SK-N-SH treated with all-trans-retinoic acid at 6 μM for 48 hours (cell line): Measurements from ENCODE around the gene DOCK4.

Experiments used
- ARNTL ChIP-seq: fragments of 450-650 bp; formaldehyde crosslinking; IDR thresholded peaks from 2 replicates; pipeline ENCODE4 v1.5.0; 2020; ENCODE audit warnings: low read depth, mild to moderate bottlenecking, moderate library complexity, borderline replicate concordance
- CSDC2 ChIP-seq: fragments of 250-450 bp; sonication (Bioruptor Pico); IDR thresholded peaks from 2 replicates; pipeline ENCODE4 v1.5.0; 2020; ENCODE audit warnings: mild to moderate bottlenecking, moderate library complexity
- ISL1 ChIP-seq: fragments of 250-450 bp; sonication (Bioruptor Pico); IDR thresholded peaks from 2 replicates; pipeline ENCODE4 v2.1.2; 2022; ENCODE audit warnings: mild to moderate bottlenecking, moderate library complexity
- PATZ1 ChIP-seq: fragments of 250-450 bp; sonication (Bioruptor Pico); IDR thresholded peaks from 2 replicates; pipeline ENCODE4 v1.8.0; 2020; ENCODE audit warnings: mild to moderate bottlenecking, moderate library complexity, borderline replicate concordance
- PPARA ChIP-seq: fragments of 250-450 bp; sonication (Bioruptor Pico); IDR thresholded peaks from 2 replicates; pipeline ENCODE4 v1.5.0; 2020; ENCODE audit warnings: mild to moderate bottlenecking, borderline replicate concordance
- RARB ChIP-seq: fragments of 250-450 bp; sonication (Bioruptor Pico); IDR thresholded peaks from 2 replicates; pipeline ENCODE4 v1.8.0; 2021; ENCODE audit warnings: mild to moderate bottlenecking, moderate library complexity
- ZFP3 ChIP-seq: fragments of 250-450 bp; sonication (Bioruptor Pico); IDR thresholded peaks from 2 replicates; pipeline ENCODE4 v1.5.0; 2020; ENCODE audit warnings: mild to moderate bottlenecking, moderate library complexity
- ZFP30 ChIP-seq: fragments of 450-650 bp; formaldehyde crosslinking; IDR thresholded peaks from 2 replicates; pipeline ENCODE4 v1.5.0; 2022; ENCODE audit warnings: mild to moderate bottlenecking, moderate library complexity
- TF ChIP-seq, protein P1 (sequence below): fragments of 250-450 bp; sonication (Bioruptor Pico); IDR thresholded peaks from 2 replicates; pipeline ENCODE4 v1.5.0; 2020; ENCODE audit warnings: mild to moderate bottlenecking, moderate library complexity
- TF ChIP-seq, protein P2 (sequence below): fragments of 250-450 bp; sonication (Bioruptor Pico); IDR thresholded peaks from 2 replicates; pipeline ENCODE4 v1.5.1; 2020; ENCODE audit warnings: low read depth, mild to moderate bottlenecking, moderate library complexity

DNA sequence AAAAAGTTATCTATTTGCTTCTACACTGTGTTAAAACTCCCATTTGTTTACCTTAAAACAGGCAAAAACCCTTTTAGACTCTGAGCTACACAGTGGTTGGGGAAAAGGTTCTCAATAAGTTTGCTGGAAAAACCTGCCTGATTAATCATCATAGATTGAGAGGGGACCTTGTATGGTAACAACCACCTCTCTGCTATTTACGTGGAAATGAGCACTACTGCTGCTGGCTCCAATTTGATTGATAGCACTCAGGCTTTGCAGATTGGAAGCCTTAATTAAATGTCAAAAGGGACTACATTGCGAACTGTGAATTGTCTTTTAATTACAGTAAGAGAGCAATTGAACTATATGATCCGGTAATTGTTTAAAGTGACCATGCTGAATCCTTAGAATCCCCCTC, 525.0 kb downstream of the DOCK4 start:
- TF ChIP-seq ZFP3, result no peak
- TF ChIP-seq ARNTL (CRISPR knock-in tag), result no peak
- TF ChIP-seq, protein P1, sequence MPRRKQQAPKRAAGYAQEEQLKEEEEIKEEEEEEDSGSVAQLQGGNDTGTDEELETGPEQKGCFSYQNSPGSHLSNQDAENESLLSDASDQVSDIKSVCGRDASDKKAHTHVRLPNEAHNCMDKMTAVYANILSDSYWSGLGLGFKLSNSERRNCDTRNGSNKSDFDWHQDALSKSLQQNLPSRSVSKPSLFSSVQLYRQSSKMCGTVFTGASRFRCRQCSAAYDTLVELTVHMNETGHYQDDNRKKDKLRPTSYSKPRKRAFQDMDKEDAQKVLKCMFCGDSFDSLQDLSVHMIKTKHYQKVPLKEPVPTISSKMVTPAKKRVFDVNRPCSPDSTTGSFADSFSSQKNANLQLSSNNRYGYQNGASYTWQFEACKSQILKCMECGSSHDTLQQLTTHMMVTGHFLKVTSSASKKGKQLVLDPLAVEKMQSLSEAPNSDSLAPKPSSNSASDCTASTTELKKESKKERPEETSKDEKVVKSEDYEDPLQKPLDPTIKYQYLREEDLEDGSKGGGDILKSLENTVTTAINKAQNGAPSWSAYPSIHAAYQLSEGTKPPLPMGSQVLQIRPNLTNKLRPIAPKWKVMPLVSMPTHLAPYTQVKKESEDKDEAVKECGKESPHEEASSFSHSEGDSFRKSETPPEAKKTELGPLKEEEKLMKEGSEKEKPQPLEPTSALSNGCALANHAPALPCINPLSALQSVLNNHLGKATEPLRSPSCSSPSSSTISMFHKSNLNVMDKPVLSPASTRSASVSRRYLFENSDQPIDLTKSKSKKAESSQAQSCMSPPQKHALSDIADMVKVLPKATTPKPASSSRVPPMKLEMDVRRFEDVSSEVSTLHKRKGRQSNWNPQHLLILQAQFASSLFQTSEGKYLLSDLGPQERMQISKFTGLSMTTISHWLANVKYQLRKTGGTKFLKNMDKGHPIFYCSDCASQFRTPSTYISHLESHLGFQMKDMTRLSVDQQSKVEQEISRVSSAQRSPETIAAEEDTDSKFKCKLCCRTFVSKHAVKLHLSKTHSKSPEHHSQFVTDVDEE, result no peak
- TF ChIP-seq CSDC2, result no peak
- TF ChIP-seq ISL1 (CRISPR knock-in tag), result no peak
- TF ChIP-seq PPARA (CRISPR knock-in tag), result no peak
- no peak for TF ChIP-seq PATZ1 (CRISPR knock-in tag)
- TF ChIP-seq, protein P2, sequence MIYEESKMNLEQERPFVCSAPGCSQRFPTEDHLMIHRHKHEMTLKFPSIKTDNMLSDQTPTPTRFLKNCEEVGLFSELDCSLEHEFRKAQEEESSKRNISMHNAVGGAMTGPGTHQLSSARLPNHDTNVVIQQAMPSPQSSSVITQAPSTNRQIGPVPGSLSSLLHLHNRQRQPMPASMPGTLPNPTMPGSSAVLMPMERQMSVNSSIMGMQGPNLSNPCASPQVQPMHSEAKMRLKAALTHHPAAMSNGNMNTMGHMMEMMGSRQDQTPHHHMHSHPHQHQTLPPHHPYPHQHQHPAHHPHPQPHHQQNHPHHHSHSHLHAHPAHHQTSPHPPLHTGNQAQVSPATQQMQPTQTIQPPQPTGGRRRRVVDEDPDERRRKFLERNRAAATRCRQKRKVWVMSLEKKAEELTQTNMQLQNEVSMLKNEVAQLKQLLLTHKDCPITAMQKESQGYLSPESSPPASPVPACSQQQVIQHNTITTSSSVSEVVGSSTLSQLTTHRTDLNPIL (CRISPR knock-in tag), result no peak
- no peak for TF ChIP-seq RARB (CRISPR knock-in tag)
- no peak for TF ChIP-seq ZFP30 (CRISPR knock-in tag)
